ENCODE data around the gene C1orf198.

DNA sequence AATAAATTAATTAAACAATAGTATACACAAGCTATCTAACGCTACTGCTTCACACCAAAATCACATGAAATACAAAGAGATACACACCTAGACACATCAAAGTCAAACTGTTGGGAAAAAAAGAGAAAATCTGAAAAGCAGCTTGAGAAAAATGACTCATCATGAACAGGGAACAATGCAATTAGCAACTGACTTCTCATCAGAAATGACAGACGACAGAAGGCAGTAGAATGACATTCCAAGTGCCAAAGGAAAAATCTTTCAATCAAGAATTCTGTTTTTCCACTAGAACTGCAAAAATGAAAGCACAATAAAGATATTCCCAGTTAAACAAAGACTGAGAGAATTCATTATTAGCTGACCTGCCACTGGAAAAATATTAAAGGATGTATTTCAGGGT lies 63.9 kb downstream of the C1orf198 start:
- TF ChIP-seq, protein P1, sequence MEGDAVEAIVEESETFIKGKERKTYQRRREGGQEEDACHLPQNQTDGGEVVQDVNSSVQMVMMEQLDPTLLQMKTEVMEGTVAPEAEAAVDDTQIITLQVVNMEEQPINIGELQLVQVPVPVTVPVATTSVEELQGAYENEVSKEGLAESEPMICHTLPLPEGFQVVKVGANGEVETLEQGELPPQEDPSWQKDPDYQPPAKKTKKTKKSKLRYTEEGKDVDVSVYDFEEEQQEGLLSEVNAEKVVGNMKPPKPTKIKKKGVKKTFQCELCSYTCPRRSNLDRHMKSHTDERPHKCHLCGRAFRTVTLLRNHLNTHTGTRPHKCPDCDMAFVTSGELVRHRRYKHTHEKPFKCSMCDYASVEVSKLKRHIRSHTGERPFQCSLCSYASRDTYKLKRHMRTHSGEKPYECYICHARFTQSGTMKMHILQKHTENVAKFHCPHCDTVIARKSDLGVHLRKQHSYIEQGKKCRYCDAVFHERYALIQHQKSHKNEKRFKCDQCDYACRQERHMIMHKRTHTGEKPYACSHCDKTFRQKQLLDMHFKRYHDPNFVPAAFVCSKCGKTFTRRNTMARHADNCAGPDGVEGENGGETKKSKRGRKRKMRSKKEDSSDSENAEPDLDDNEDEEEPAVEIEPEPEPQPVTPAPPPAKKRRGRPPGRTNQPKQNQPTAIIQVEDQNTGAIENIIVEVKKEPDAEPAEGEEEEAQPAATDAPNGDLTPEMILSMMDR (conservative IDR thresholded peaks at IDR 0.05; ENCODE audit: low read depth, low read length), result no peak
- TF ChIP-seq CEBPB (IDR thresholded peaks at IDR 0.05; ENCODE audit: low read depth, low read length), result no peak
- no peak for TF ChIP-seq RCOR1 (IDR thresholded peaks at IDR 0.05; ENCODE audit: insufficient replicate concordance, low read length)
- TF ChIP-seq MAZ (IDR thresholded peaks at IDR 0.05; ENCODE audit: borderline replicate concordance, low read depth, low read length), result no peak
- TF ChIP-seq MXI1 (IDR thresholded peaks at IDR 0.05; ENCODE audit: borderline replicate concordance, low read depth, low read length), result no peak
- TF ChIP-seq, protein P2, sequence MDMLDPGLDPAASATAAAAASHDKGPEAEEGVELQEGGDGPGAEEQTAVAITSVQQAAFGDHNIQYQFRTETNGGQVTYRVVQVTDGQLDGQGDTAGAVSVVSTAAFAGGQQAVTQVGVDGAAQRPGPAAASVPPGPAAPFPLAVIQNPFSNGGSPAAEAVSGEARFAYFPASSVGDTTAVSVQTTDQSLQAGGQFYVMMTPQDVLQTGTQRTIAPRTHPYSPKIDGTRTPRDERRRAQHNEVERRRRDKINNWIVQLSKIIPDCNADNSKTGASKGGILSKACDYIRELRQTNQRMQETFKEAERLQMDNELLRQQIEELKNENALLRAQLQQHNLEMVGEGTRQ (IDR thresholded peaks at IDR 0.05; ENCODE audit: low read depth, low read length), result no peak

All from IMR-90 (cell line).